GM19468 (cell line): Measurements from ENCODE around the gene TLR7.

Source experiments
- ATAC-seq: cut with Tn5 transposase; IDR thresholded peaks from one replicate; pipeline ENCODE4 v1.9.1; 2021; ENCODE audit warnings: mild to moderate bottlenecking, moderate library complexity, moderate number of reproducible peaks; ENCODE audit not compliant: unreplicated experiment; ENCODE audit errors: extremely low read depth

Gene TLR7

GRCh38 chrX:12887767-12888166 is 20.9 kb downstream of the TLR7 start:
- ATAC-seq = no peak

GRCh38 chrX:12890467-12890866 is 23.6 kb downstream of the TLR7 start:
- ATAC-seq = peak; percentile 67

GRCh38 chrX:12891171-12891570 is 24.3 kb downstream of the TLR7 start:
- ATAC-seq = no peak

GRCh38 chrX:12891915-12892506 is 25.1 kb downstream of the TLR7 start:
- peak; percentile 24 for ATAC-seq

DNA sequence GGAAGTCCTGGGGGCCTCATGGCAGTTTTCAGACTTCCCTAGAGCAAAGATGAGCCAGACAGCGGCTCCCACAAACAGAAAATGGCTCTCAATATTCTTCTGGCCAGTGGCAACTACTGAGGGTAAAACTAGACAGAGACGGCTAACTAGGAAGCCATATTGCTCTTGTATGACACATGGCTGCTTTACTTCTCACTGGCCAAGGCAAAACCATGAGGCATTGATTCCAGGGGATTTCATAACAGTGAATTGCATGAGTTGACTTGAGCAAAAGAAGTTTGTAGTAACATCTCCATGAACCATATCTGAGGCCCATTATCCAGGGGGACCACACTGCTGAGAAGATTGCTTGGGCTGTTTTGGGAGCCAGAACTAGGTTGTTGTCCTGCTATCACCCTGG is 25.8 kb downstream of the TLR7 start:
- no peak for ATAC-seq

DNA sequence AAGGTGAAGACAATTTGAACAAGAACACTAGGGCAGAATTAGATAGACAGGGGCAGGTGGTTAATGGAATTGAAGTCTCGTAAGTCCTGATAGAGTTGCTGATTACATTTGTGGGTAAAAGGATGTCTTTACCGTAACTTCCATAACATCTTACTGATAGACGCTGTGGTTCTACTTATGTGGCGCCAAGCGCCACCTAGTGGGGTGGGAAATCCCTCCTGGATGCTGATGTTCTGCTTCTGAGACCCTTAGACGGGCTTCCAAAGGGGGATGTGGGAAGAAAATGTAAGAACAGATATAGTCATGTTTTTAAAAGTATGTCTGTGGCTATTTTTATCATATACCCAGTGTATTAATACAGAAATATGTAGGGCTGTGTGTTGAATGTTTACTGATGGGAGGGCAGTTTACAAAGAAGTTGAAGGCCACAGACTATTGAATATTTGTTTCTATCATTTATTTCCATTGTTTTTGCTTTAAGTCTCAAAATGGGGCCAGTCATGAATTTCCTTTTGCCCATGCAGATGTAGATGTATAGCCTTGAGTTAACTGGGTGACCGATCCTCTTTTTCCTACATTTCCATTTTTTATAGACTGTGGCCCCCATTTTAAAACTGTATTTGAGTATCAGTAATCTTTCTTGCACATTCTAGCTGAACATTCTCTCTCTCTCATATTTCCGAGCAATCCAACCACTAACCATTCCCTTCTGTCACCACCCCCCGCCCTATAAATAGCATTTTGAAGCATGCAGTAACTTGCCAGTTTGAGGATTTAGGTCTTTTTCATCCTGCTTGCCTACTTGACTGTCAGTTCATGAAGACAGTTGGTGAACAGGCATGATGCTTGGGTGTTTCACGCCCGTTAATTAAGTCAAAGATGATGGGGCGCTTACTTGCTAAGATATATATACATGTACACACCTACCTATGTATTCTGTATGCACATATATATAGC is 27.5 kb downstream of the TLR7 start:
- ATAC-seq = no peak

DNA sequence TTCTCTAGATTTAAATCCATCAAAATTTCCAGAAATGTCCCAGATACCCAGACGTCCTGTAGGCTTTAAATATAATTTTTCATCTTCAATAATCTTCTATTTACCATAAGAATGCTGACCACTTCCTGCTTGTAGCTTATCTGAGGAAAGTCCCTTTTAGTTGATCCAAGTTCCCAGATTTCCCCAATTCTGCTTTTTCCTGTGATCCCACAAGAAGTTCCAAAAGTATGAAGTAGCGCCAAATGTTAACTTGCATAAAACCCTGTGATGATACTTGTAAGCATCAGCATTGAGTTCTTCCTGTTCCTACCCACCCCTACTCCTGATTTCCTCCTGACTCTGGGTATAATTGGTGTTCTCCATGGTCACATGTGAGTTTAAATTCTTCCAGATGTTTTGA is 29.0 kb downstream of the TLR7 start:
- no peak for ATAC-seq

DNA sequence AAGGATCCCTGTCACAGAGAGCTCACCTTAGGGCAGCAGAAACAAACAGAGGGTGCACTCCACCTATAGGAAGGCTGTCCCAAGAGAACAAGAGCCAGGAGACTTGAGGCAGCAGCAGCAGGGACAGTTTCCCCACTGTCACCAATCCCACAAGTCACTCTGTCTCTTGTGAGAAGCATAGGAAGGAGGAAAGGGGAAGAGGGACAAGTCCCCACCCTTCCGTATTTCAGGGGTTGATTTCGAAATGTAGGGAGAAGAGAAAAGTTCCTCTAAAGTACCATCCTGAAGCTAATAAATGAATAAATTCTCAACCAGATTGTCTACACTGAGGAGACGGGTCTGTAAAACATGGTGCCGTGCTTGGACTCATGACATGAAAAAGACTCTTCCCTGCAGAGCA is 30.1 kb downstream of the TLR7 start:
- ATAC-seq = no peak

DNA sequence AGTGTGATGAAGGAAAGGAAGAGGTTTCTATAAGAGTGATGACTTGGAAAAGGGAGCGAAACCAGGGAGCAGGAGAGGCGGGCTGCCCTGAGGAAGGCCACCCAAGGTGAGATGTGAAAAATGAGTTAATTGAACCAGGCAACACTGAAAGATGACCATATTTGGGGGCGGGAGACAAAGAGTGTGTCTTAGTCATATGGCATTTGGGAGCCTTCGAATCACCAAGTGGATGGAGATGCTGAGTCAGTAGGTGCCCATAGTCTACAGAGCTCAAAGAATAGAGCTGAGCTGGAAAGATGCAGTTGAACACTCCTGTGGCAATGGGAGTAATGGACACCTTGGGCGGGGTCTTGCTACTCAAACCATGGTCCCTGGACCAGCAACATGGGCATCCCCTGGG is 31.2 kb downstream of the TLR7 start:
- no peak for ATAC-seq

DNA sequence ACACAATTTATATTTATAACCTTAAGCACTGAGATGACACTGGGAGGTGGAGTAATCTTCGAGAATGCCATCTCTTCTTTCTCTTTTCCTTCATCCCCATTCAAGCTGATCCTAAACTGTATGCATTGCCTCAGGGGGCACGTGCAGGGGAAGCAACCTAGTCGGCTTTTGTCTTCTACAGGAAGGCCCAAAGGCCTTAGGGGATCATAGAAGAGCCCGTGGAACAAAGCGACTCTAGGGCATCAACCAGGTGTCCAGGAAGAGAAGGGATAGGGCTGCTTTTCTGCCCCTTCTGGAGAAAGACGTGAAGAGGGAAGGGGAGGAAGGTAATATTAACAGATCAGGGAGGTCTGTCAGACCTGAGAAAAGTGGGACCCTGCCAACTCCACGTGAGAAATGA is 32.6 kb downstream of the TLR7 start:
- ATAC-seq = no peak

GRCh38 chrX:12901486-12901885 is 34.6 kb downstream of the TLR7 start:
- ATAC-seq = no peak

- ATAC-seq = no peak
Measured at GRCh38 chrX:12903646-12904045, 36.8 kb downstream of the TLR7 start.

- ATAC-seq = no peak
Measured at GRCh38 chrX:12906046-12906761, 39.3 kb downstream of the TLR7 start, which contains the start of gene TLR8. Gene TLR8 (plus strand): TSS chrX:12906620. CDS start chrX:12906707, 87 bp downstream.

GRCh38 chrX:12910423-12911121 is 43.7 kb downstream of the TLR7 start:
- ATAC-seq = no peak

DNA sequence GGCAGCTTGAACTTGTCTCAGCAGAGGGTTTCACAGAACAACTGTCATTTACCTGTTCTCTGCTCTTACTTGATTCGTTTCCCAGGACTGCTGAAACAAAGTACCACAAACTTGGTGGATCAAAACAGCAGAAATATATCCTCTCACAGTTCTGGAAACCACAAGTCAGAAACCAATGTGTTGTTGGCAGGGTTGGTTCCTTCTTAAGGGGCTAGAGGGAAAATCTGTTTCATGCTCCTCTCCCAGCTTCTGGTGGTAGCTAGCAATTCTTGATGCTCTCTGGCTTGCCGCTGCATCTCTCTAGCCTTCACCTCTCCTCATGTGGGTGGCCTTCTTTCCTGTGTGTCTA is 44.2 kb downstream of the TLR7 start:
- ATAC-seq = no peak

- ATAC-seq = no peak
Measured at GRCh38 chrX:12912791-12913482, 46.1 kb downstream of the TLR7 start.

GRCh38 chrX:12917753-12918152 is 50.9 kb downstream of the TLR7 start:
- no peak for ATAC-seq

- no peak for ATAC-seq
Measured at GRCh38 chrX:12919051-12919450, 52.2 kb downstream of the TLR7 start.

DNA sequence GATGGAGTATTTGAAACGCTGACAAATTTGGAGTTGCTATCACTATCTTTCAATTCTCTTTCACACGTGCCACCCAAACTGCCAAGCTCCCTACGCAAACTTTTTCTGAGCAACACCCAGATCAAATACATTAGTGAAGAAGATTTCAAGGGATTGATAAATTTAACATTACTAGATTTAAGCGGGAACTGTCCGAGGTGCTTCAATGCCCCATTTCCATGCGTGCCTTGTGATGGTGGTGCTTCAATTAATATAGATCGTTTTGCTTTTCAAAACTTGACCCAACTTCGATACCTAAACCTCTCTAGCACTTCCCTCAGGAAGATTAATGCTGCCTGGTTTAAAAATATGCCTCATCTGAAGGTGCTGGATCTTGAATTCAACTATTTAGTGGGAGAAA is 52.7 kb downstream of the TLR7 start:
- ATAC-seq = no peak

GRCh38 chrX:12920990-12921389 is 54.1 kb downstream of the TLR7 start:
- no peak for ATAC-seq
